Fibroblast of pulmonary artery (primary cell): ENCODE data around the gene GOLM1.

Experiments
- DNase-seq: peaks from one replicate; pipeline ENCODE4 v3.0.0-alpha.2; 2010; ENCODE audit warnings: low read depth
- H3K4me3 ChIP-seq: replicated peaks from 2 replicates; pipeline ENCODE4 v1.5.1; 2011; ENCODE audit warnings: low read depth, mild to moderate bottlenecking, control low read depth, low read length, moderate library complexity
- CTCF ChIP-seq: IDR thresholded peaks from 2 replicates; pipeline ENCODE4 v1.5.1; 2011; ENCODE audit warnings: mild to moderate bottlenecking, control low read depth, low read length, inconsistent platforms; ENCODE audit errors: missing control alignments

The GOLM1 gene

GRCh38 chr9:86073839-86074238 is 25.5 kb downstream of the GOLM1 start:
- TF ChIP-seq CTCF, result no peak
- H3K4me3 ChIP-seq, result no peak overlapping the region
- no peak for DNase-seq

DNA sequence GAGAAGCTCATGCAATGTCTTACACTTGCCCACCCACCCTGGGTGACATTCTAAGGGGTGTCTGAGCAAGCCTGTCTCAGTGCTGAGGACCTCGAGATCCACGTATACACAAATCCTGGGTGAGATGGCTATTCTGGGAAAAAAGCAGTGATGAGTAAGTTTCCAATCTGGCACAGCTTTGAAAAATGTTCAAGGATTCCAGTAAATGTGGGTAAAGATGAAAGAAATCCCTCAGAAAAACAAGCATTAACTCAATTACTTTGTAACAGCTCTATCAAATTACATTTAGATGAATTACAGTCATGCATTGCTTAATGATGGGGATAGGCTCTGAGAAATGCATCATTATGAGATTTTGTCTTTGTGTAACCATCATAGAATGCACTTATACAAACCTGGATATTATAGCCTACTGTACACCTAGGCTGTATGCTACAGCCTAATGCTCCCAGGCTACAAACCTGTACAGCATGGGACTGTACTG is 26.9 kb downstream of the GOLM1 start:
- no peak for DNase-seq
- H3K4me3 ChIP-seq, result no peak overlapping the region
- no peak for TF ChIP-seq CTCF

DNA sequence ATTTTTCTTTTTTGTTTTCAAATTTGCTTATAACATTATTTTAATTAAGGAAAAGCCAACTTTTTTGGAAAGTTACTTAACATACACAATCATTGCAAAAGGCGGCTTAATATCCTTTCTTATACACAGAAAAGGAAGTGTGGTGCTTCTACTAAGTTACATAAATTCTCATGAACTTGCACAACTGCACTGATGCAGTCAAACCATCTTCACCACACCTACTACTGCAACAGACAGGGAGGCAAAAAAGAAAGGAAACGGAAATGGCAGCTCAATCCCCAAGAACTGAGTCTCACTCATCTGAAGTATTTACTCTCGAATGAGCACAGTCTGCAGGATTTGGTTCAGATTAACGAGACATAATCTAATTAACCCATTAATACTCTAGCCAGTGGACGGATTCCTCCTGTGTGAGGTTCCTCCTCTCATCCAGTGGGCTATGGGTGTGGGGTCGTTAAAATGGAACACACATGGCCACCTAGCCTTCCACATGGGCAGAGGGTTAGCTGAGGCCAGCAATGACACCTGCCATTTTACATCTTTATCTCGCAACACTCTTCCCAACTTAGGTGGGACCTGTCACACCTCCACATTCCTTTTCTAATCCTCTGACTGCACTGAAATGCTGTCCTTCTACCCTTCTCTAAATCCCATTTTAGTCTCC is 30.0 kb downstream of the GOLM1 start:
- no peak for DNase-seq
- TF ChIP-seq CTCF, result no peak
- no peak overlapping the region for H3K4me3 ChIP-seq

- no peak for DNase-seq
- TF ChIP-seq CTCF, result no peak
- H3K4me3 ChIP-seq, result no peak overlapping the region
Measured at GRCh38 chr9:86064220-86064619, 35.1 kb downstream of the GOLM1 start.

DNA sequence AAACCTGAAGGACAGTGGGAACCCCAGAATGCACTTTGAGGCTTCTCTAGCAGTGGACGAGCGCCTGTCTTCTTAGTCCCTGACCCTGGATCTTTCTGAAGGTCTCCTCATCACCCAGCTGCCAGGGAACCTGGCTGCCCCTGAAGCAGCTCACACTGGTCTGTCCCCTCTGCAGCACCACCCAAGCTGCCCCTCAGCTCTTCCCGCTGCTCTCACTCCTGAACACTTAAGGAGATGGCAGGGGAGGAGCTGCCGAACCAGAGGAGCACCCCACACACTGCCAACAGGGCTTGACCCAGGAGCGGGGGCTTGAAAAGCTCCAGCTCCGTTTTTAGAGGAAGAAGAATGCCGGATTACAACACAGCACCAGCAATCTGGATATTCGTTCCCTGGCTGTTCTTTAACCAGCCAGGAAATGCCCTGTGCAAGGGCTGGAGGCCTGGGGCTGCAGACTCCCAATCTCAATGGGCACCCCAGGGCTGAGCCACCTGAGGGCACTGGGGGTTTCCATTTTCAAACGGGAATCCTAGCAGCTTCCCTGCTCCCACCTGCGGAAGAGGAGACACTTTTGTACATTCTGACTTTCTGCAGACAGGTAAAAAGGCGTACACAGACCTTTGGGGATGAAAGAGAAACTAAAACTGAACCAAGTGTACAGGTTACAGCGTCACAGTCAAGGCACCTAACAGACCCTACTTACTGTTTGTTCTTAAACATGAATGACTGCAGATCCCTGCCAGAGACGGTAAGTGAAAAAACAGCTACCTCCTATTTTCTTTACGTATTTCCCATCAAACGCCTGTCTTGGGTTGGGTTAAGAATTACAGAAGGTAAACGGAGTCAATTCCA is 36.3 kb downstream of the GOLM1 start:
- no peak overlapping the region for H3K4me3 ChIP-seq
- no peak for TF ChIP-seq CTCF
- DNase-seq, result no peak

GRCh38 chr9:86061972-86062739 is 37.2 kb downstream of the GOLM1 start:
- TF ChIP-seq CTCF, result no peak
- no peak for DNase-seq
- no peak overlapping the region for H3K4me3 ChIP-seq
